BJ (cell line): ENCODE measurements around the gene CHRM1. TPM values are rescaled to one million over a fixed set of nuclear protein-coding genes. Genes with fewer than 3 reads are reported as not detected.

Experiments used
- CTCF ChIA-PET: fragments of 350-600 bp; formaldehyde crosslinking; extraction: SDS; loops from one replicate; lab custom pipeline; 2021; ENCODE audit warnings: antibody characterized with exemption, inconsistent platforms; lab: Yijun Ruan, JAX
- POLR2A ChIA-PET: fragments of 300-600 bp; sonication (Branson Sonifier 250); formaldehyde crosslinking; extraction: SDS; loops from one replicate; lab custom pipeline; 2021; ENCODE audit warnings: antibody characterized with exemption; lab: Charles Lee
- DNase-seq: peaks from one replicate; pipeline ENCODE4 v3.0.0-alpha.2; 2011; ENCODE audit warnings: low read depth
- H3K27me3 ChIP-seq: 2 replicates; pipeline ENCODE4 v1.6.0; 2011; ENCODE audit warnings: low read length; ENCODE audit not compliant: control insufficient read depth, insufficient read depth
- H3K36me3 ChIP-seq: 2 replicates; pipeline ENCODE4 v1.5.1; 2011; ENCODE audit warnings: low read length; ENCODE audit not compliant: control insufficient read depth, insufficient read depth
- H3K4me3 ChIP-seq: 2 replicates; pipeline ENCODE4 v1.5.1; 2011; ENCODE audit warnings: low read depth, mild to moderate bottlenecking, control low read depth, low read length
- polyA plus RNA-seq: library from polyadenylated mRNA; depleted of rRNA; stranded (reverse); fragments of >200 nt; gene quantifications from 2 replicates; pipeline ENCODE4 v1.2.3, GENCODE V29; 2011
- TF ChIP-seq, protein P1 (sequence below): IDR thresholded peaks from 2 replicates; pipeline ENCODE4 v1.5.1; 2011; ENCODE audit warnings: low read depth, mild to moderate bottlenecking, control low read depth, inconsistent platforms, low read length, moderate library complexity; ENCODE audit not compliant: insufficient read depth

Gene CHRM1
- polyA plus RNA-seq, 1 experiment, result not detected

DNA sequence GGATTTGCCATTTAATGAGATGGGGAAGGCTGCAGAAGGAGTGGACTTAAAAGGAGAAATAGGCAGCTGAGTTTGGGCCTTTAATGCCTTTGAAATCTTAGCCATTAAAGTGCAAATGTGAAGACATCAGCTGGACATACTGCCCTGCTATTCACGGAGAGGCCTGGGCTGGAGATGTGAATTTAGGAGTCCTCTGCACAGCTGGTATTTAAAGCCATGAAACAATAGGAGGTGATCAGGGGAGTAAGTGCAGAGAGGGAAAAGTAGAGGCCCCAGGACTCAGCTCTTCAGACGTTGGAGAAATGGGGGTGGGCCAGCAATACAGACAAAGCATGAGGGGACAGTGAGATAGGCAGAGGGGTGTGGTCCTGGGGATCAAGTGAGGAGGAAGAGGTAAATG is 23.9 kb downstream of the CHRM1 start:
- Histone ChIP-seq H3K36me3 (no peaks in the 10 kb centered on the region), H3K27me3 (peaks cover 2% of the 10 kb centered on the region), H3K4me3 (no peak overlapping the region)
- TF ChIP-seq, protein P1, sequence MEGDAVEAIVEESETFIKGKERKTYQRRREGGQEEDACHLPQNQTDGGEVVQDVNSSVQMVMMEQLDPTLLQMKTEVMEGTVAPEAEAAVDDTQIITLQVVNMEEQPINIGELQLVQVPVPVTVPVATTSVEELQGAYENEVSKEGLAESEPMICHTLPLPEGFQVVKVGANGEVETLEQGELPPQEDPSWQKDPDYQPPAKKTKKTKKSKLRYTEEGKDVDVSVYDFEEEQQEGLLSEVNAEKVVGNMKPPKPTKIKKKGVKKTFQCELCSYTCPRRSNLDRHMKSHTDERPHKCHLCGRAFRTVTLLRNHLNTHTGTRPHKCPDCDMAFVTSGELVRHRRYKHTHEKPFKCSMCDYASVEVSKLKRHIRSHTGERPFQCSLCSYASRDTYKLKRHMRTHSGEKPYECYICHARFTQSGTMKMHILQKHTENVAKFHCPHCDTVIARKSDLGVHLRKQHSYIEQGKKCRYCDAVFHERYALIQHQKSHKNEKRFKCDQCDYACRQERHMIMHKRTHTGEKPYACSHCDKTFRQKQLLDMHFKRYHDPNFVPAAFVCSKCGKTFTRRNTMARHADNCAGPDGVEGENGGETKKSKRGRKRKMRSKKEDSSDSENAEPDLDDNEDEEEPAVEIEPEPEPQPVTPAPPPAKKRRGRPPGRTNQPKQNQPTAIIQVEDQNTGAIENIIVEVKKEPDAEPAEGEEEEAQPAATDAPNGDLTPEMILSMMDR, result no peak
- ChIA-PET CTCF (interaction anchor here (0.8 to 2.1 kb wide), 4 partner anchors 9 to 126 kb away, joined by 3 to 7 read pairs (median 4); no protein-coding TSS in a partner anchor), POLR2A (no interaction called here)
- DNase-seq, result no peak

DNA sequence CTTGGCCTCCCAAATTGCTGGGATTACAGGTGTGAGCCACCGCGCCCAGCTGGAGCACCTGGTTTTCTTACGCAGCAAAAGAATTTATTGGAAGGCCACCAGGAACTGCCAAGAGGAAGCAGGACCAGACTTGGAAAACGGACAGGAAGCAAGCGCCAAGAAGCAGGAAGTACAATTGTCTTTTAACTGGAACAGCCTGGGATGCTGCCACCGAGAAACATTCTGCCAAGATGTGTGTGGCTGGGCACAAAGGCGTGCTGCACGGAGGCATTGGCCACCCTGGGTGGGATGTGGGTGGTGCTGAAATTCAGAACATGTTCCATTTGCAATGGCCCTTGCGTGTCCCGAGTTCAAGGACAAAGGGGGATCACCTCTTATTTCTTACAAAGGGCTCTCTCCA is 25.1 kb downstream of the CHRM1 start:
- POLR2A ChIA-PET, result no interaction called here
- peaks cover 2% of the 10 kb centered on the region for H3K27me3 ChIP-seq
- CTCF ChIA-PET, result no interaction called here
- DNase-seq, result no peak
- H3K36me3 ChIP-seq, result no peaks in the 10 kb centered on the region
- TF ChIP-seq, protein P1, result no peak
- H3K4me3 ChIP-seq, result no peak overlapping the region

DNA sequence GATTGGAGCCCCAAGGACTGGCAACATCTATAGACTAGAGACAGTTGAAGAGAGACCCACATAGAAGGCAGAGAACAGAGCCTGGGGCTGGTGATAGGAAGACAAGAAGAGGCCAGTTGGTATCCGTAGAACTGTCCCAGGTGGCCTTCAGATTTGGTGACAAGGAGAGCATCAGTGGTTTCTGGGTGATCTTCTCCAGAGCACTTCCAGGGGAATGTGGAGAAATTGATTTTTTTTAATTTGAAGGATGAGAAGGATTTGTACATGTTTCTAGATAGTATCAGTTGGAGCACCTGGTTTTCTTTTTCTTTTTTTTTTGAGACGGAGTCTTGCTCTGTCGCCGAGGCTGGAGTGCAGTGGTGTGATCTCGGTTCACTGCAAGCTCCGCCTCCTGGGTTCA is 25.7 kb downstream of the CHRM1 start:
- Histone ChIP-seq H3K27me3 (peaks cover 2% of the 10 kb centered on the region), H3K4me3 (no peak overlapping the region), H3K36me3 (no peaks in the 10 kb centered on the region)
- CTCF ChIA-PET, result interaction anchor here (2.2 kb wide), 1 partner anchor 10 kb away, joined by 15 read pairs; no protein-coding TSS in a partner anchor
- no peak for DNase-seq
- POLR2A ChIA-PET, result no interaction called here
- TF ChIP-seq, protein P1, result no peak

DNA sequence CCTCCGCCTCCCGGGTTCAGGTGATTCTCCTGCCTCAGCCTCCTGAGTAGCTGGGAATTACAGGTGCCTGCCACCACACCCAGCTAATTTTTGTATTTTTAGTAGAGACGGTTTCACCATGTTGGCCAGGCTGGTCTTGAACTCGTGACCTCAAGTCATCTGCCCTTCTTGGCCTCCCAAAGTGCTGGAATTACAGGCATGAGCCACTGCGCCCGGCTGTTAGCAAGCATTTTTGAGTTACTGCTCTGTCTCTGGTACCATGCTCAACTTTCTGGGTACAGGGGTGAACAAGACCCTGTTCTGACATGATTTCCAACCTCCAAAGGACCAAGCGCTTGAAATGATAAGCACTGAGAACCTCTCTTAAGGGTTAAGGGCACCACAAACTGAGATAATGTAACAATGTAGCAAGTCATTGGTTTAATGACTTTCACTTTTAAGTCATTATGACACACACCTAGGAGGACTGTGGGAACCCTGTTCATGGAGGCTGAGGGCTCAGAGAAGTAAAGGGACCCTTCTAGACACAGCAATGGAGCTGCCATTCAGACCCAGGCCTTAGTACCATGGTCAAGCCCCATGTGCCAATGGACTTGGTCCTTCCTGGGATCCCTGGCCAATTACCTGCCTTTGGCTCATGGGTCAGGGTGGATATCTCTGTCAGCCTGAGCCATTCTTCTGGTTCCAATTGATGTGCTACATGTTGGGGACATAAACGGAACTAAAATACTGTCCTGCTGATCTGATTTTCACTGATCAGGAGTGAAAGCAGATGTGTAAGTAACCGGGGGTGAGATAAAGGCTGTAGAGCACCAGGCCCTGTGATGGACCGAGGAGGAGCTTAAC is 28.9 kb downstream of the CHRM1 start:
- ChIA-PET CTCF (interaction anchor here (0.7 to 2.4 kb wide), 6 partner anchors 8 to 281 kb away, joined by 3 to 12 read pairs (median 3); no protein-coding TSS in a partner anchor), POLR2A (no interaction called here)
- Histone ChIP-seq H3K36me3 (peaks cover 13% of the 10 kb centered on the region), H3K4me3 (no peak overlapping the region), H3K27me3 (no peaks in the 10 kb centered on the region; the same call in 1 of the 2 replicates)
- DNase-seq, result no peak
- TF ChIP-seq, protein P1, result no peak
